Measurements from ENCODE around the gene ATF4.
"Not testable (repeated sequence)": the region's sequence is repeated elsewhere in the genome, so short reads cannot be mapped to it uniquely, and the experiment has no call there.

The ATF4 gene

GRCh38 chr22:39511226-39511625 is 9.1 kb upstream of the ATF4 start:
- no peak for DNase-seq (ENCODE audit: low read depth in 2 of 2)

- DNase-seq (ENCODE audit: low read depth in 2 of 2): no peak
Observed at GRCh38 chr22:39512026-39512425, 8.3 kb upstream of the ATF4 start.

DNA sequence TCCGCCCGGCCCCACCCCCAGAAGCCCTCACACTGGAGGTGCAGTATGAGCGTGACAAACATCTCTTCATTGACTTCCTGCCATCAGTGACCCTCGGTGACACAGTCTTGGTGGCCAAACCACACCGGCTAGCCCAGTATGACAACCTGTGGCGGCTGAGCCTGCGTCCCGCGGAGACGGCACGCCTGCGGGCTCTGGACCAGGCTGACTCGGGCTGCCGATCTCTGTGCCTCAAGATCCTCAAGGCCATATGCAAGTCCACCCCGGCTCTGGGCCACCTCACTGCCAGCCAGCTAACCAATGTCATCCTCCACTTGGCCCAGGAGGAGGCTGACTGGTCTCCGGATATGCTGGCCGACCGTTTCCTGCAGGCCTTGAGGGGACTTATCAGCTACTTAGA is 6.6 kb upstream of the ATF4 start:
- no peak for DNase-seq (ENCODE audit: low read depth in 2 of 2)

DNA sequence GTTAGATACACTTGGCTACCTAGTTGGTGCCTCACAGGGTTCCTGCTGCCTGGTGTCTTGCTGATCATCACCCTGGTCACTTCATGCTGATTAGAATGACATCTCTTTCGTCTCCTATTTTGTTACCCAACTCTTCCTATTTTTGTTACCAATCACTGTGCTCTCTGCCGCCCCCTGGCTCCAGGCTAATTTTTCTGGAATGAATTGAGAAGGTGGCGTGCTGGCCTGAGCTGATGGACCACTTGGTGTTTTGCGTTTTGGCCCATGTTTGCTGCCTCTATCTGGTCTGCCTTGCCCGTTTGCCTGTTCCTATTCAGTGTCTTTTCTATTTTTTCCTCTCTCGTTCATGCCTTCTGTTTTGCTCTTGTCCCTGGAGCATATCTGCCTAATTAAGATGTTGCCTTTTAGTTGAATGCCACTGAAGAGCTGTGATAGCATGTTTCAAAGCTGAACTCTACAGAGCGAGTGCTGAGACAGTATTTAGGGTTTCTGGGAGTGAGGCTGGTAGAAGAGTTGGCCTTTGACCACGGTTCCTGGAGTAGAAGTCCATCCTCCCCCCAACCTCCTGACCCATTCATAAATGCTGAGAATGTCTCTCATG is 5.9 kb upstream of the ATF4 start:
- DNase-seq (ENCODE audit: low read depth in 2 of 2): peak in 1 of 2 donors; percentile 46

GRCh38 chr22:39515266-39516050 is 4.9 kb upstream of the ATF4 start:
- DNase-seq (ENCODE audit: low read depth in 2 of 2): no peak

DNA sequence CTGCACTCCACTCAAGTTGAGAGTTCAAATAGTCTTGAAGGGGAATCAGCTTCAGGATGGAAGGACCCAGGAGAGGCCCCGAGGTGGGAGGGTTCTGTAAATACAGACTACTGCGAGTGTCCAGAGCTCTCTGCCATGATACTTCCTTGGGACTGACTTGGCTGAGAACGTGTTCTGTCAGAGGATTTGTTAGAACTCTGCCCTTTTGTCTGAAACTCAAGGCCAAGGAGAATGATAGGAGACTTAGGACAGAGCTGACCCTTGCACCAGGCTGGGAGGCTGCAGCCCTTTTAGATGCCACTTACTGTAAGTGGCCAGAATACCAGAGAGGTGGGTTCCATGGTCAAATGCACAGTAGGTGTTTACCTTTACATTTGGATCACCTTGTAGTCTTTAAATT is 2.9 kb upstream of the ATF4 start:
- no peak for DNase-seq (ENCODE audit: low read depth in 2 of 2)

- DNase-seq (ENCODE audit: low read depth in 2 of 2): no peak
Observed at GRCh38 chr22:39518144-39518786, 2.1 kb upstream of the ATF4 start.

GRCh38 chr22:39518996-39519680 is 1.2 kb upstream of the ATF4 start:
- DNase-seq (ENCODE audit: low read depth in 2 of 2): peak in 1 of 2 donors; percentile 22

GRCh38 chr22:39519681-39520225 is 609 bp upstream of the ATF4 start:
- DNase-seq (ENCODE audit: low read depth in 2 of 2): peak; percentile 90 to 93

DNA sequence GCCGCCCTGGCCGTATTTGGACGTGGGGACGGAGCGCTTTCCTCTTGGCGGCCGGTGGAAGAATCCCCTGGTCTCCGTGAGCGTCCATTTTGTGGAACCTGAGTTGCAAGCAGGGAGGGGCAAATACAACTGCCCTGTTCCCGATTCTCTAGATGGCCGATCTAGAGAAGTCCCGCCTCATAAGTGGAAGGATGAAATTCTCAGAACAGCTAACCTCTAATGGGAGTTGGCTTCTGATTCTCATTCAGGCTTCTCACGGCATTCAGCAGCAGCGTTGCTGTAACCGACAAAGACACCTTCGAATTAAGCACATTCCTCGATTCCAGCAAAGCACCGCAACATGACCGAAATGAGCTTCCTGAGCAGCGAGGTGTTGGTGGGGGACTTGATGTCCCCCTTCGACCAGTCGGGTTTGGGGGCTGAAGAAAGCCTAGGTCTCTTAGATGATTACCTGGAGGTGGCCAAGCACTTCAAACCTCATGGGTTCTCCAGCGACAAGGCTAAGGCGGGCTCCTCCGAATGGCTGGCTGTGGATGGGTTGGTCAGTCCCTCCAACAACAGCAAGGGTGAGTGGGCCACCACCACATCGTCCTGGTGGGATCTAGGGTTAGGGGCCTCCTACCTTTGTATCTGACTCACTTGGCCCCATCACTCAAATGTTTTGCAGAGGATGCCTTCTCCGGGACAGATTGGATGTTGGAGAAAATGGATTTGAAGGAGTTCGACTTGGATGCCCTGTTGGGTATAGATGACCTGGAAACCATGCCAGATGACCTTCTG is 934 bp downstream of the ATF4 start:
- not testable (repeated sequence) for DNase-seq (ENCODE audit: low read depth in 2 of 2)

DNA sequence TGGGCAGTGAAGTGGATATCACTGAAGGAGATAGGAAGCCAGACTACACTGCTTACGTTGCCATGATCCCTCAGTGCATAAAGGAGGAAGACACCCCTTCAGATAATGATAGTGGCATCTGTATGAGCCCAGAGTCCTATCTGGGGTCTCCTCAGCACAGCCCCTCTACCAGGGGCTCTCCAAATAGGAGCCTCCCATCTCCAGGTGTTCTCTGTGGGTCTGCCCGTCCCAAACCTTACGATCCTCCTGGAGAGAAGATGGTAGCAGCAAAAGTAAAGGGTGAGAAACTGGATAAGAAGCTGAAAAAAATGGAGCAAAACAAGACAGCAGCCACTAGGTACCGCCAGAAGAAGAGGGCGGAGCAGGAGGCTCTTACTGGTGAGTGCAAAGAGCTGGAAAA is 1.7 kb downstream of the ATF4 start:
- not testable (repeated sequence) for DNase-seq (ENCODE audit: low read depth in 2 of 2)

GRCh38 chr22:39522567-39523300 is 2.4 kb downstream of the ATF4 start:
- peak in 1 of 2 donors; percentile 20 for DNase-seq (ENCODE audit: low read depth in 2 of 2)

GRCh38 chr22:39524089-39524752 is 3.9 kb downstream of the ATF4 start:
- DNase-seq (ENCODE audit: low read depth in 2 of 2): no peak

DNA sequence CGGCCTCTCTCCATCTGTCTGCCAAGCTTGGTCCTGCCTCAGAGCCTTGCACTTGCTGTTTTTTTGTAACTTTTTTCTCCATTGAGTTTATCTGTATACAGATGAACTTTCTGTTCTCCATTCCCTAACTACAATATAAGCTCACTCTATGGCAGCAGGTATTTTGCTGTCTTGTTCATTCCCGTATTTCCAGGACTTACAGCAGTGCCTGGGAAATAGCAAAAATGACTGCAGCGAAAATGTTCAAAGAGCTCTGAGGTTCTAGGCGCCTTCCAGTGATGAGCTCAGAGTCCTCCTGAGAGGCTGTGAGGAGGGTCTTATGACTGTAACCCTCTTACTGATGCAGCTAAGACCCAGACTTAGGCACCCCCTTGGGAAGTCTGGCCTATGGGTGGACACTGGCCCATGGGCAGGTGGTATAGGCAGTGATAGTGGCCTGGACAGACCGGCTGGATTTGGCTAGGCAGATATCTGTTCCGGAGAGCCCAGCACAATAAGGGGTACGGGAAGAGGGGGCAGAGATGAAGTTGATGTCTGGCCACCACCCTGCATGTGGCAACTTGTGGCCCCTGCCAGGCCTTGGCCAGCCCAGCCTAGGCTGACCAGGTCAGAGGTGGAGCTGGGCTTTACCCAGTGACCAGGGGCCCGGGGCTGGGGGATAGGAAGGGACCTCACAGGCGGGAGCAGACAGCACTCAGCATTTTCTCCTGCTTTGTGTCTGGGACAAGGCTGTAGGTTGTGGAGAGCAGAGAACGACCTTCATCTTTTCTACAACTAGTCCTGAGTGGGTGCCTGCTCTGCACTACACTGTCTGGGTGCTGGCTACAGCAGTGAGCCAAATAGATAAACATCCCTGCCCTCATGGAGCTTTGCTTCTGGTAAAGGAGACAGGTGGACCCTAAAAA is 4.6 kb downstream of the ATF4 start:
- no peak for DNase-seq (ENCODE audit: low read depth in 2 of 2)

DNA sequence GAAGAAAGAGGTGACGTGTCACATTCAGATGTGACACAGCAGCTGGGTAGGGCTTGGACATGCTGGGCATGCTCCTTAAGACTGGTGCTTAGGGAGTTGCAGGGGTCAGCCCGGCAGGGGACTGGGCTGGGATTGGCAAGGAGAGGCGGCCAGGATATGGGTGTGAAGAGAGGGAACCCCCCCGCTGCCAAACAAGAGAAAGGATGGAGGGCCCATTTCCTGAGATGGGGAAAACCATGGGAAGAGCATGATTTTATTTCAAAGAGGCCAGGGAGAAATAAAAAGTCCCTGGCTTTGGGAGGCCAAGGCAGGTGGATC is 5.3 kb downstream of the ATF4 start:
- no peak for DNase-seq (ENCODE audit: low read depth in 2 of 2)

GRCh38 chr22:39526736-39527171 is 6.4 kb downstream of the ATF4 start:
- no peak for DNase-seq (ENCODE audit: low read depth in 2 of 2)

GRCh38 chr22:39527481-39527961 is 7.2 kb downstream of the ATF4 start:
- DNase-seq (ENCODE audit: low read depth in 2 of 2): no peak

- no peak for DNase-seq (ENCODE audit: low read depth in 2 of 2)
Observed at GRCh38 chr22:39528080-39528661, 7.8 kb downstream of the ATF4 start.

All from stimulated activated CD4-positive, alpha-beta T cell treated with anti-CD3 and anti-CD28 coated beads, Interleukin-4, amount 100 ng/mL, for 48 hours (primary cell).